Activated CD8-positive, alpha-beta memory T cell treated with anti-CD3 and anti-CD28 coated beads for 1 hour (primary cell): ENCODE results near the gene EHD1.

Experiments used
- DNase-seq, 2 donors: peaks; one replicate each; pipeline ENCODE4 v3.0.0-alpha.2; 2020; ENCODE audit warnings: low read depth in 1 of 2; ENCODE audit errors: extremely low read depth in 1 of 2

The EHD1 gene

DNA sequence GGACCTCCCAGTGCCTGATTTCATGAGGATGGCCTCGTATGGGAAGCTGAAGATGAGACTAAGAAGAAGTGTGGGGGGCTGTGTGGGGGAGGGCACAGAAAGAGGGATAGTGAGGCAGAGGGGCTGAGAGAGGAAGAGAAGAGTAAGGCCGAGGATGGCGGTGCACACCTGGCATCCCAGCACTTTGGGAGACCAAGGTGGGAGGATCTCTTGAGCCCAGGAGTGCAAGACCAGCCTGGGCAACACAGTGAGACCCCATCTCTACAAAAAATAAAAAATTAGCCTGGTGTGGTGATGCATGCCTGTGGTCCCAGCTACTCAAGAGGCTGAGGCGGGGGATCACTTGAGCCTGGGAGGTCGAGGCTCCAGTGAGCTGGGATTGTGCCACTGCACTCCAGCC is 13.5 kb upstream of the EHD1 start:
- DNase-seq = no peak

GRCh38 chr11:64891215-64891848 is 12.9 kb upstream of the EHD1 start:
- DNase-seq = no peak

DNA sequence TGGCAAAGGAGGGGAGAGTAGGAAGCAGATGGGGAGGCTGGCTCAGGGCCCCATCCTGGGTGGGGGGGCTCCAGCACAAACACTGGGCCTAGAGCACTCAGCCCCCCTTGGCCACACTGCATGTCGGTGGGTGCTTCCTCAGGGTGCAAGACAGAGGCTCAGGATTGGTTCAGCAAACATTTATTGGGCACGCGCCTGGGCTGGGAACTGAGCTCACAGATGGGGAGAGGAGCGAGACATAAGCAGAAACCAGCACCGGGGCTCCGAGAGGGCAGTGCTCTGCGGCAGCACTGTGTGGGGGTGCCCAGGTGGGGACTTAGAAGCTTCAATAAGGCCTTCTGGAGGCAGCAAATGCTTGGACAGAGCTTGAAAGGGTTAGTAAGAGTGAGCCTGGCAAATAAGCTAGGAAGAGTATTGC is 12.1 kb upstream of the EHD1 start:
- no peak for DNase-seq

DNA sequence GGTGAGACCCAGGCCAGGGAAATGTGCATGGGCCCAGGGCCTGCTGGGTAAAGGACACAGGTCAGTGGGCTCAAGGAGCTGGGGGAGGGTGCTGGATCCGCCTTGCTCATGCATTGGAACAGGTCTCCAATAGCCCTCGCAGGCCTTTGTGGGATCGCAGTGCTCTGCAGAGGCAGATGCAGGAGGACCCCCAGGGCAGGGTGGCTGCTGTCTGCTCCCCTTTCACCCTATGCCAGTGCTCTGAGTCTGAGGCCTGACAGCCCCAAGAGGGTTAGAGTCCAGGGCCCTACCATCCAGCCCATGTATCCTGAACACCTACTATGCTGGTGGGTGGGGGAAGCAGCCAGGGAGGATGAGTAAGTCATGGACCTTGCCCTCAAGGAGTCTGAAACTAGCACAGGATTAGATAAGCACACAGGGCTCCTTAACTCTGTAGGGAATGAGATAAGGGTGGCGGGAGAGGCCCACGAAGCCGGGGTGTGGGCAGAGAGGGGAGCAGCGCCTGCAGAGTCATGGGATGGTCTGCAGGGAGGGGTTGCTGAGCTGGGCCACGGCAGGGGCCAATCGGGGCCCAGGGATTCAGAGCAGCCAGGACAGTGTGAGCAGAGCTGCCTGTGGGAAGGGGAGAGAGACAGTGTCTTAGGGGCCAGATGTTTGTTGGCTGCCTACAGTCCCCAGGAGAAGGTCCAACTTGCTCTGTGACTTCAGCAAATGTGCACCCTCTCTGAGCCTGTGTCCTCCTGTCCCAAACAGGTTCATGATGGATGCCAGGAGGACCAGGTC is 10.5 kb upstream of the EHD1 start:
- no peak for DNase-seq

DNA sequence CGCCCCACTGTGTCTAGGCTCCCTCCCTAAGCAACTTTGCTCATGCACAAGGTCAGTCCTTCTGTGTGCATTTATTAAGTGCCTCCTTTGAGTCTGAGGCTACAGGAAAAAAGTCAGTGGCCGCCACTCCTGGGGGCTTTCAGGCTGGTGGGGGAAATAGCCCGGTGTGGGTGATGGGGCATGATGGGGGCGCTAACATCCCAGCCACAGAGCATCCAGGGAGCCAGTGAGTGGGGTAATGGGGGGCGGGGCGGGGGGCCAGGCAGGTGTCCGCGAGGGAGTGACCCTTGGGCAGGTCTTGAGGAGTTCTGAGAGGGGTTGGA is 9.9 kb upstream of the EHD1 start:
- no peak for DNase-seq

- DNase-seq = peak; percentile 38 to 78
Observed at GRCh38 chr11:64887757-64888405, 9.5 kb upstream of the EHD1 start.

GRCh38 chr11:64887234-64887756 is 8.9 kb upstream of the EHD1 start:
- no peak for DNase-seq

DNA sequence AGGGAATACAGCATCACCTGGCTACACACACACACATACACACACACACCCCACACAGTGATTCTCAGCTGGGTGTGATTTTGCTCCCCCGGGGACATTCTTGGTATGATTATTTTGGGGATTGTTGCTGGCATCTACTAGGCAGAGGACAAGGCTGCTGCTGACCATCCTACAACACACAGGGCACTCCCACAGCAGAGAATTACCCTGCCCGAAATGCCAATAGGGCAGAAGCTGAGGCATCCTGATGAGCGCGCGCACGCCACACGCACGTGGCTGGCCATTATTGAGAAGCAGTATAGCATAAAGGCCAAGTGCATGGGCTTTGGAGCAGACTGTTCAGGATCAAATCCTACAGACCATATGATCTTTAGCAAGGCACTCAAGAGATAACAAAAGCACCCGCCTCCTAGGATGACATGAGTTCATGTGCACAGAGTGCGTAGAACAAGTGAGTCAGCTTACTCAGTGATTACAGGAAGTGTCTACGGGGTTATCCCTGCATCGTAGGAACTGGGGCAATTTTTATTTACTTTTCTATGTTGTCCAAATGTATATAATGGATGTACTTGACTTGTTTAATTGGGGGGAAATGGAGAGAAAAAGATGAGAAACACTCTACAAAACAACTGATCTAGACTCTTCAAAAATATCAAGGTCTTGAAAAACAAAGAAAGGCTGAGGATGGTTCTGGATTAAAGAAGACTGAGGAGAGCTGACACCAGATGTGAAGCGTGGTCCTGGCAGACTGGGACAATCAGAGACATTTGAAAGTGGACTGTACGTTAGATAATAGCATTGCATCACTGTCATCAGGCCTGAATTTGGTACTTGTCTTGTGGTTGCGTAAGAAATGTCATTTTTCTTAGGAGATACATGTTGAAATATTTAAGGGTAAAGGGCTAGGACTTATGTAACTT is 7.2 kb upstream of the EHD1 start:
- no peak for DNase-seq

DNA sequence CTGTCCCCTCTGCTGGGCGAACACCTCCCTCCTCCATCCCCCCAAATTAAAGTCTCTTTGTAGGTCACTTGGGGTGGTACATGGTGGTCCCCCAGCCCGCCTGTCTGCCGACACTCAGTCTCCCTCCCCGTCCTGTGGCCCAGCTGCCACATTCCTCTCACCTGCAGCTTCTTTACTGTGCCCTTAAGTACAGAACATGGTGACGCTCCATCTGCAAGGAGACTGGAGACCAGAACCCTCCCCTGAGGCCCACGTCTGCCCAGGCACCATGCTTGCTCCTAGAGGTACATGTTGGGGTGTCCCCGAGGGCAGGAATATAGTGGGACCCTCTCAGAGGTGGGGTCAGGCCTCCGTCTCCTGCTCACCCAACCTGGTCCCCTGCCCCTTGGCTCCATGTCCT is 5.6 kb upstream of the EHD1 start:
- no peak for DNase-seq

DNA sequence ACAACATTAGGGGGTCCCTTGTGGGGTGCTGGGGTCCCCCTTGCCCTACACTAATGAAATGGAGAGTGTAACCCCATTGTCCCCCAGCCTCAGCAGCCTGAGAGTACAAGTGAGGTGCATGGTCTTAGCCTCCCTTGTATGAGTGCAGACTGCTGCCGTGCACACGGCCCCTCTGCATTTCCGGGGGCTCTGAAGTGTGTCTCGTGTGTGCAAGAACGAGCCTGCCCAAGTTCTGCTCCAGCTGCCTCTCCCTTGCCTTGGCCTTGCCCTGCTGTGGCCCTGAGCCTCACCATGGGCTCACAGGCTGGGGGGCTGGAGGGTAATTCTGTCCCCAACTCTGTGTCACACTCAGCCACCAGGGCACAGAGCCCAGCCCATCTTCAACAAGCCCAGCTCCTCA is 5.2 kb upstream of the EHD1 start:
- DNase-seq = no peak

GRCh38 chr11:64882243-64882642 is 3.8 kb upstream of the EHD1 start:
- DNase-seq = no peak

- no peak for DNase-seq
Observed at GRCh38 chr11:64881476-64881875, 3.1 kb upstream of the EHD1 start.

- DNase-seq = no peak
Observed at GRCh38 chr11:64880240-64881001, 2.0 kb upstream of the EHD1 start.

DNA sequence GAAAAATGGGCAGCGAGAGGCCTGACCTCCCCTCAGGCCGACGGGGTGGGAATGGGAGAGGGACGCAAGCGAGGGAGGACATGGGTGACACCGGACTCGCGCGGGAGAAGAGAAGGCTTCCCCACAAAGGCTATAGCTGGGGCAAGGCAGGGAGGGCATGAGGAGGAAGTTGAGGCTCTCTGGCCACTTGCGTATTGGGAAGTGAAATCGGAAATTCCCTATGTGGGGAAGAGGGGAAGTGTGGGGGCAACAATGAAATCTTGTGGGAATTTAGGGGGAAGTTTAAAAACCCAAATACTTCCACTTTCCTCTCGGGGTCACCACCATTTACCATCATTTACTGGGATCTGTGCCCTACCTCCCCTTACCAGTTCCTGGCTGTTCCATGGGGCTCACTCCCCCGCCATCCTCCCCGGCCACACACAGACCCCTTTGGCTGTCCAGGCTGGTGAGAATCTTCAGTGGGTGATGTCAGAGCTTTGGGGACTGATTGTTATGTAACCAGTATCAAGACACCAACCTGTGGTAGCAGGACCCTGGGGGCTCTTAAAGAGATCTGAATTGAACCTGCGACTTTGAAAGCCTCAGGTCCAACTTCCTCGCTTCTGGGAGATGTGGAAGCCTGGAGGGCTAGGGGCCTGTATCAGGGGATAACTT is 951 bp upstream of the EHD1 start:
- DNase-seq = no peak

- DNase-seq = no peak
Observed at GRCh38 chr11:64878223-64878493, 263 bp downstream of the EHD1 start.

DNA sequence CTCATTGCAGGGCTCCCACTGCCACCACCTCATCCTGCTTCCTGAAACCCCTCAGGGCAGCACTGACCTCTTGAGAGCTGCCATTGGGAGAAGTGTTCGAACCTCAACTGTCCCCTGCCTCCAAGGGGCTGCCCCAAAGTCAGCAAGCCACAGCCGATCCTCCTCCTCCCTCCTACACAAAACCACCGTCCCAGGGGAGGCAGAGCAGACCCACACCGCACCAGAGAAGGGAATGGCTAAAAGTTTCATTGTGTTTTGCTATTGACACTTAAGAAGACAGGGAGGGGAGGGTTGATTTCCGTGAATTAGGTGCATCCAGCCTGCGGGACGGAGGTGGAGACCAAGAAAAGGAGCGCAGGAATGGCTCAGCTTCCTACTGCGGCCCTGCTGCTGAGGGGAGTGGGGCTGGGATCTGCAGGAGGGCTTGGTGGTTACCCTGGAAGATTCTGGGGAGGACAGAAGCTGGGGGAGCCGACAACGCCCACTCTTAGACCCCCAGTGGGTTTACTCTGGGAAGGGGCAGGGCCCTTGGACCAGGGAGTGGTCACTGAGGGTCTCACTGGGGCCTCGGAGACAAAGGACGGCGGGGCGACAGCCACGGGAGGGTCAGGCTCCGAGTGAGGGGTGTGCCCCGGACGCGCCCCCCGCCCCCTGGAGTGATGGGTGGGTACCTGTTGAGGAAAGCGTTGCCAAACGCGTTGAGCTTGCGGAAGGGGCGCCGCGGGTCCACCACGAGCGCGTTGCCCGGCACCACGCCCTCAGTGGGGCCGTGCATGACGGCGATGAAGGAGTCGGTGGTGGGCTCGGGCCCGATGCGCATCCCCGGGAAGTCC is 815 bp downstream of the EHD1 start:
- no peak for DNase-seq

- no peak for DNase-seq
Observed at GRCh38 chr11:64876835-64877341, 1.5 kb downstream of the EHD1 start.

GRCh38 chr11:64876229-64876750 is 2.1 kb downstream of the EHD1 start:
- DNase-seq = no peak
